Activated T-cell treated with anti-CD3 and anti-CD28 coated beads, Interleukin-2, amount 50 U/mL, for 4 hours (primary cell): ENCODE results near the gene CHURC1. TPM values are rescaled to one million over a fixed set of nuclear protein-coding genes. Genes with fewer than 3 reads are reported as not detected.

Experiments
- ATAC-seq, 2 donors: fragments of 200-7000 bp; cut with Tn5 transposase; one replicate each; pipeline ENCODE4 v1.10.0; 2021
- DNase-seq: peaks from one replicate; pipeline ENCODE4 v3.0.0-alpha.2; 2020
- H3K27me3 Mint-ChIP-seq: one replicate; pipeline ENCODE4 v1.8.0; 2021; ENCODE audit warnings: low read depth, mixed read lengths
- H3K36me3 Mint-ChIP-seq: one replicate; pipeline ENCODE4 v1.8.0; 2022; ENCODE audit warnings: mixed read lengths; ENCODE audit not compliant: insufficient read depth
- H3K4me1 Mint-ChIP-seq: one replicate; pipeline ENCODE4 v1.8.0; 2021; ENCODE audit warnings: low read depth, mixed read lengths
- H3K4me3 Mint-ChIP-seq: one replicate; pipeline ENCODE4 v1.8.0; 2021; ENCODE audit warnings: mild to moderate bottlenecking, moderate library complexity, mixed read lengths
- H3K9me3 Mint-ChIP-seq: one replicate; pipeline ENCODE4 v1.8.0; 2021; ENCODE audit warnings: mixed read lengths
- total RNA-seq, 3 donors: library from RNA; stranded (reverse); gene quantifications; one replicate each; pipeline ENCODE4 v1.2.1, GENCODE V29; 2021

Gene CHURC1
- total RNA-seq, 3 donors from 2014 or later, result 48.3 to 55.8 (median 49.3) TPM

DNA sequence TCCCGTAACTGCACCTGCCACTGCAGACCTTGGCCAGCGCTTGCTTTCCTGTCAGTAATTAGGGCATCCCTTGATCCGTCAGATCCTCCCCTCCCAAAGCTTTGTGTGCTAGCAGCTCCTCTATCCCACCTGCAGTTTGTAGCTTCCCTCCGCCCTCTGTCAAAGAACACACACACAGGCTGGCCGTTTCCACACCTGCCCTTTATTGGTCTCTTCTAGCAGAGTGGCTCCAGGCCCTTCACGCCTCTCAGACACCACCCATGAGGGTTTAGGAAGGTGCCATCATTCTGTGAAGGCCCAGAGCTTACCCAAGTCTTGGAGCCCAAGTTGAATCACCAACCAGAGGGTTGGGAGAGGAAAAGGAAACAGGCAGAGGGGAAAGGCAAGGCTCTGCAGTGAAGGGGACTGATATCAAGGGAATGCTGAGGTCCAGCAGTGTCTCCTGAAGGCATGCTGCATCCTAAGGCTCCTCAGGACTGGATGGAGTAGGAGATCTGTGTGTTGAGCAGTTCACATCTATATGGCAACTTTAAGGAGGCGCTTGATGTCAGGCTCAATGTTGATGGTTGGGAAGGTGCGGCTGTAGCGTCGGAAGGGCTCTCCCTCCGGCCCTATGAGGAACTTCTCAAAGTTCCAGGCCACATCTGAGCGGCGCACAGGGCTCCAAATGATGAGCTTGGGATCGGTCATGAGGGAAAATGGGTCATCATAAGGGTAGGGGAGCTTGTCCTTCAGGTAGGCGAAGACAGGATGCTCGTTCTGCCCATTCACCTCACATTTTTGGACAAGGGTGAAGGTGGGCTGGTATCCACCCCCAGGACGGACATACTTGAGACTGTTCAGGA lies 24.9 kb downstream of the CHURC1 start:
- no peaks in the 10 kb centered on the region for H3K9me3 Mint-ChIP-seq
- H3K4me3 Mint-ChIP-seq, result no peak overlapping the region
- ATAC-seq (no peak), DNase-seq (no peak)
- H3K4me1 Mint-ChIP-seq, result peaks cover 74% of the 10 kb centered on the region
- H3K36me3 Mint-ChIP-seq, result peaks cover 40% of the 10 kb centered on the region
- no peaks in the 10 kb centered on the region for H3K27me3 Mint-ChIP-seq

DNA sequence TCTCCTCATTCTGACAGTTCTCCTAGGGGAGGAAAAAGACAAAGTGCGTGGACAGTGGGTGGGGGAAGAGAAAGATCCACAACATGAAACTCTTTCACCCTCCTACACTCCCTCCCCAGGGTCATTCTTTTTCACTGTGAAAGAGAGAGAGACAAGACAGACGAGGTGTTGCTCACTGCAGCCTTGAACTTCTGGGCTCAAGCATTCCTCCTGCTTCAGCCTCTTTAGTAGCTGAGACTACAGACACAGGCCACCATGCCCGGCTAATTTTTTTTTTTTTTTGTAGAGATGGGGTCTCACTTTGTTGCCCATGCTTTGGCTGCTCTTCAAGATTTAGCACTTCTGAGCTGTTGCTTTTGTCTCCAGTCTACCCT lies 25.5 kb downstream of the CHURC1 start:
- Mint-ChIP-seq H3K9me3 (no peaks in the 10 kb centered on the region), H3K4me3 (no peak overlapping the region), H3K4me1 (peaks cover 69% of the 10 kb centered on the region), H3K27me3 (no peaks in the 10 kb centered on the region), H3K36me3 (peaks cover 36% of the 10 kb centered on the region)
- DNase-seq (no peak), ATAC-seq (no peak)

DNA sequence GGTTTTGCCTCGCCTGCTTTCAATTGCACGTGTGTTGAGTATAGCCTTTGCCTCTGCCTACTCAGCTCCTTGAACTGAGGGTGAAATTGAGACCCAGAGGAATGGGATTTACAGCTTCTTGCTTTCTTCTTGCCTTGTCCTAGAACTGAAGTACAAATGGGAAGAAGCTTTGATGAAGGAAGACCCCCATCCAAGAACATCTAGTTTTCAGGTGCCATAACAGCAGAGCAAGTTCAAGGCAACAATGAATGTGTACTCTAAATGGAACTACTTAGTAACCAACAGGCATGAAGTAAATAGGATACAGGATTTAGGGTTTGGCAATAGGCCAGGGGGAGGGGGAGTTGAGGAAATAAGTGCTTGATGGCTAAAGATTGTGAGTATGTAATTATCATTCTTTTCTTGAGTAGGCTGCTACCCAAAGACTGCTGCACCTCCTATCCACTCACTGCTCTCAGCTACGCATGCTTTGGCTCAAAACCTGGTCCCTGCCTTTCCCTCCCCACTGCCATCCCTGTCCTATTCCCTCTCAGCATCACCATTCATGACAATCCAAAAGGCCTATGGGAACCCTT lies 26.2 kb downstream of the CHURC1 start:
- DNase-seq (no peak), ATAC-seq (no peak)
- Mint-ChIP-seq H3K36me3 (peaks cover 40% of the 10 kb centered on the region), H3K4me3 (no peak overlapping the region), H3K9me3 (no peaks in the 10 kb centered on the region), H3K4me1 (peaks cover 69% of the 10 kb centered on the region), H3K27me3 (no peaks in the 10 kb centered on the region)

DNA sequence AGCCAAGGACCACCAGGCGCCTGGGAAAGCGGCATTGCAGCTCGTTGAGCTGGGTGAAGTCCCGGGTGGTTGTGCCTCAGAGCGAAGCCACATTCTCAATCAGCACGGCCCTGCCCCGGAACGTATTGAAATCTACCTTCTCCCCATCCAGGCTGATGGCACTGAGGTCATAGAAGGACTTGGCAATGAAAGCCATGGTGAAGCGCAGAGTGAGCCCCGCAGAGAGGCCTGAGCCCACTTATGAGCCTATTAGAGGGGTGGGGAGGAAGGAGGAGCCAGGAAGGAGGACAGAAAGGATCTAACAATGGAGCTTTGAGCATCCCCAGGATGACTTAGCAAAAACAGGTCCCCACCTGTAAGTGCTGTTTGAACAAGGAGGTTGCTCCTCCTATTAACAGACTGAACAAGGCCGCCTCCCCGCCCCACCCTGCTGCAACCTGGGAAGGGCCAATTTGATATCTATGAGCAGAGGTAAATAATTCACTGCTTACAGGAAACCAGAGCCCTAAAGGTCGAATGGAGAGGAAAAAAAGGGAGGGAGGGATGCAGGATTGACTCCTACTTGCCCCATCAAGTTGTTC lies 28.4 kb downstream of the CHURC1 start, which contains the start of gene GPX2:
Gene GPX2, minus strand, starts transcription at position 215 of the 581 bp plus-strand sequence. Its CDS starts 19 bp downstream, at position 196.
- Mint-ChIP-seq H3K36me3 (peaks cover 37% of the 10 kb centered on the region), H3K4me3 (no peak within 1 kb of the TSS), H3K27me3 (no peaks in the 10 kb centered on the region), H3K4me1 (peaks cover 51% of the 10 kb centered on the region), H3K9me3 (no peaks in the 10 kb centered on the region)
- DNase-seq (no peak), ATAC-seq (no peak)

DNA sequence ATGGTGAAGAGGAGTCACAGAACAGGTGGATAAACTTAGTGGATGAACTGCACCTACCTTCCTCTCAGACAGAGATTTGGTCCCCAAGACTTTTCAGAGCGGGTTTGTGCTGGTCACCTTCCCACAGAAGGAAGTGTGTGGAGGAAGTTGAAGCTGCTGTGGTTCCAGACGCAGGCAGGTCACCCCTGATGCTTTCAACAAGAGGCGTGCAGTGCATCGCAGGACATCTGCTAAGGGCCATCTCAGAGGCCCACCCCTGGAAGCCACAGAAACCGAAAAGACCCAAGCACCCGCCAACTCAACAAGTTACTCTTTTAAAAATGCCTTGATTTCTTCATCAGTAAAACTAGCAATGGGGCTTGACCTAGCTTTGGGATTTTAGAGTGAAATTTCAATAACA lies 29.3 kb downstream of the CHURC1 start:
- H3K27me3 Mint-ChIP-seq, result no peaks in the 10 kb centered on the region
- no peak overlapping the region for H3K4me3 Mint-ChIP-seq
- no peak for DNase-seq
- H3K9me3 Mint-ChIP-seq, result no peaks in the 10 kb centered on the region
- ATAC-seq, result no peak
- peaks cover 45% of the 10 kb centered on the region for H3K4me1 Mint-ChIP-seq
- H3K36me3 Mint-ChIP-seq, result peaks cover 32% of the 10 kb centered on the region

DNA sequence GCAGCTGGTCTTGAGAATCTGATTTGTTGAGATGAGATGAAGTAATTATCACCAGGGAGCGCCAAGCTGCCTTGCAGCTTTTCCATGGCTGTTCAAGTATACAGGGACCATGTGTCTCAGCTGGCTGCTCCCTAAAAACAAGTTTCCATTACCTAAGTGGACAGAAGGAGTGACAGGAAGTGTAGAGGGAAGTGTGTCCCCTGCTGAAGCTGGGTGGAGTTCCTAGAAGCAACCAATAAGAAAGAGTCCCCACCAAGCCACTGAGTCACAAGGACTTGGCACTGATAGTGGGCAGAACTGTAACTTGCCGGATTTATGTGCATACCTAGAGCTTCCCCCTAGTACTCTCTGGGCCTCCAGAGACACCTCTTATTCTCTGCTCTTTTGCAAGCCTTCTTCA lies 29.8 kb downstream of the CHURC1 start:
- peaks cover 27% of the 10 kb centered on the region for H3K36me3 Mint-ChIP-seq
- no peaks in the 10 kb centered on the region for H3K27me3 Mint-ChIP-seq
- no peak for DNase-seq
- no peak for ATAC-seq
- no peak overlapping the region for H3K4me3 Mint-ChIP-seq
- no peaks in the 10 kb centered on the region for H3K9me3 Mint-ChIP-seq
- H3K4me1 Mint-ChIP-seq, result peaks cover 41% of the 10 kb centered on the region

DNA sequence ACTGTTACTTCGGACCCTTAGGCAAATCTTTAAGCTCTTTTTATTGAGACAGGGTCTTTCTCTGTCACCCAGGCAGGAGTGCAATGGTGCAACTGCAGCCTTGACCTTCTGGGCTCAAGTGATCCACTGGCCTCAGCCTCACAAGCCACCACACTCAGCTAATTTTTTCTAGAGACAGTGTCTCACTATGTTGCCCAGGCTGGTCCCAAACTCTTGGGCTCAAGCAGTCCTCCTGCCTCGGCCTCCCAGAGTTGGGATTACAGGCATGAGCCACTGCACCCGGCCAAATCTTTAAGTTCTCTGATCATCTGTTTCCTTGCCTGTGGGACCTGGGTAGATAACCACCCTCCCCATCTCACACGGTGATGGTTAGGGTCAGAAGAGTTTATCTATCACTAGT lies 30.6 kb downstream of the CHURC1 start:
- no peak overlapping the region for H3K4me3 Mint-ChIP-seq
- no peak for ATAC-seq
- peaks cover 22% of the 10 kb centered on the region for H3K36me3 Mint-ChIP-seq

DNA sequence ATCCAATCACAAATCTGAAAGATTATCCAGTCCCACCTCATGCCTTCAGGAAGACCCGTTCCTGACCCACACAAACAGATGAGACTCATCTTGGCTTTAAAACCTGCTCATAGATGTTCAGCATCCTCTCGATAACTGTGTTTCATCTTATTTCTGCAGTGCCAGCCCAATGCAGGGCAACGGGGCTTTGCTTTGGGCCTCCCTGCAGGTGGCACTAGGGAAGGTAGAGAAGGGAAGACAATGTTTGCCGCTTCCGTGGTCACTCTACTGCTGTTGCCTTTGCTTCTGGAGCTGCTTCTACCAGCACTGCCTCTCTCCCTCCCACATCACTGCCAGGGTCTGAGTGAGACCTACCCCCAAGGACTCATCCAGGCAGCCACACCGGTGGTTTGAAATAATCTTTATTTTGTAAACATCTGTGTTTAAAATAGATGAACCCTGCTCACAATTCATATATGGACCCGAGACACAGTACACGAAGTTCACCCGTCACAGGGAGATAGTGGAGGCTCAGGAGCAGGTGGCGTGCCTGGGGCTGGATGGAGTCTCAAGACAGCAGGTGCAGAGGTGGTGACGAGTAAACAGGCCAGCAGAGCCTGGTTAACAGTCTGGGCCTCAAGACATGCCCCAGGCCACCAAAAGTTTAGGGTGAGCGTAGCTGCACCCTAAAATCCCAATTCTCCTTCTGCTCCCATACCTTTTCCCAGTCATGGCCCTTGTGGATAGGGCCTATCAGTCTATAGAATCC lies 31.4 kb downstream of the CHURC1 start:
- ATAC-seq (no peak), DNase-seq (no peak)
- H3K4me1 Mint-ChIP-seq, result peaks cover 29% of the 10 kb centered on the region
- peaks cover 17% of the 10 kb centered on the region for H3K36me3 Mint-ChIP-seq
- no peaks in the 10 kb centered on the region for H3K9me3 Mint-ChIP-seq
- H3K27me3 Mint-ChIP-seq, result no peaks in the 10 kb centered on the region
- H3K4me3 Mint-ChIP-seq, result no peak overlapping the region

More for the DNA sequence above, 30.6 kb downstream of the CHURC1 start:
- Mint-ChIP-seq H3K27me3 (no peaks in the 10 kb centered on the region), H3K4me1 (peaks cover 34% of the 10 kb centered on the region), H3K9me3 (no peaks in the 10 kb centered on the region)
- no peak for DNase-seq

DNA sequence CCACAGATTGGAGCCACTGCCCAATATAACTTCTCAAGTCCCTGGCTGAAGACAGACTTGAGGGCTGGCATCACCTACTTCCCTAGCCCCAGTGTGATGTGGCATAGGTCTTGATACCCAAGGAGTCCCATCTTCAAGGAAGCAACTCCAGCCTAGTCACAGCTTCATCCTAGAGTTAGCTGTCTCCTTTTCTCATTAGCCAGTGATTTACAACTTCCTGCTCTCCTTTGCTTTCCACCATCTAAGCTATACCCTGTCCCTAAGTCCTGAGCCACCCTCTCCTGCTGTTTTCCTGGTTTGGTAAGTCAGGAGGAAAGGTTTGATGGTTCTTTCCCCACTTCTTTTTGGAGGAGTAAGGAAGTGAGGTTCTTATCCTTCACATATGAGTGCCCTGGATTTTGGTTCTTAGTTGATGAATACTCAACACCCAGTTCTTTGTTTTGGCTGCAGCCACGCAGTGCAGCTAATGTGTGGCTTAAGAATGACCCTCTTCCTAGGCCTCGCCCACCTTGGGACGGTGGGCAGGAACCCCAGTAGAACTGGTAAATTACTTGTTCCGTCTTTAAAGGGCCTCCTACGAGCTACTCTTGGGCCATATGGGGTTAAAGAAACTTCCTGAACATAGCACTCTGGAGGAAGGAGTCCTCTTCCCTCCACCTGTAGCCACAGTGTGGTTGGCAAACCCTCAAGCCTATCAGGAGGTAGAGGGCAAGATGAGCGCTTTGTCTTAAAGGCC lies 32.2 kb downstream of the CHURC1 start:
- Mint-ChIP-seq H3K4me1 (peaks cover 25% of the 10 kb centered on the region), H3K4me3 (no peak overlapping the region), H3K27me3 (no peaks in the 10 kb centered on the region), H3K36me3 (peaks cover 21% of the 10 kb centered on the region), H3K9me3 (no peaks in the 10 kb centered on the region)
- DNase-seq (no peak), ATAC-seq (no peak)

DNA sequence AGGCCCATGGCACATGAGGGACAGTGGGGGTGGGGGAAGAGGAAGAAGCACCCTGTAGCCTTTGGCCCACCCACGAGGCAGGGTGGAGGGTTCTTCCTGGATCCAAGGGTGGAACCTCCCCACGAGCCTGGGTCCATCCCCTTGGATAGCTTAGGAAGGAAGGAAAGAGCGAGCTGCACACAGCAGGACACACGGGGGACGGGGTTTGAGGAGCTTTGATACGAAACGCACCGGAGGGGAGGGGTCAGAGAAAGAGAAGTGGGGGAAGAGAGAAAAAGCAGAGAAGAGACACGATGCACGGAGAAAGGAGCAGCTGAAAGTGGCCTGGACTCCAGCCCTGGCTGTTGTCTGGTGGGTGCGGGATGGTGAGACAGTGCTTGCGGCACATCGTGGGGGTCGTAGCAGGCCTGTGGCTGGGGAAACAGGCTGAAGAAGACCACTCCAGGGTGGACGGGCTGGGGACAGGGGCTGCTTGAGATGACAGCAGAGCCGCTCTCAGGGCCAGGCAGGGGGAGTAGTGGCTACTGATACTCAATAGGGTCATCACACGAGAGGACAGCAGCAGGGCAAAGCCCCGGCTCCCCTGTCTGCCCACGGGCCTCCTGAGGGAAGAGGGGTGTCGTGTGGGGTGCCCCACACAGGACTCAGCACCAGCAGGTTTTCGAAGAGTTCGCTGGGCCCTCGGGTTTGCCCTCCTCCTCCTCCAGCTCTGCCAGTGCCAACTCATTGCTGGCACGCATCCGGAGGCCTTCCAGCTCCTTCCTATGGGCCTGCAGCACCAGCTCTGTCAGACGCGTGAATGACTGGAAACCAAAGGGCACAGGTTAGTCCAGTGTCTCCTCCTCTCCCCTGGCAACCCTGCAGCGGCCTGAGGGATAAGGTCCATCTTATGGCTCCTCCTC lies 33.7 kb downstream of the CHURC1 start:
- DNase-seq (no peak), ATAC-seq (no peak)
- H3K9me3 Mint-ChIP-seq, result no peaks in the 10 kb centered on the region
- no peak overlapping the region for H3K4me3 Mint-ChIP-seq
- H3K4me1 Mint-ChIP-seq, result peaks cover 23% of the 10 kb centered on the region
- peaks cover 20% of the 10 kb centered on the region for H3K36me3 Mint-ChIP-seq
- no peaks in the 10 kb centered on the region for H3K27me3 Mint-ChIP-seq

DNA sequence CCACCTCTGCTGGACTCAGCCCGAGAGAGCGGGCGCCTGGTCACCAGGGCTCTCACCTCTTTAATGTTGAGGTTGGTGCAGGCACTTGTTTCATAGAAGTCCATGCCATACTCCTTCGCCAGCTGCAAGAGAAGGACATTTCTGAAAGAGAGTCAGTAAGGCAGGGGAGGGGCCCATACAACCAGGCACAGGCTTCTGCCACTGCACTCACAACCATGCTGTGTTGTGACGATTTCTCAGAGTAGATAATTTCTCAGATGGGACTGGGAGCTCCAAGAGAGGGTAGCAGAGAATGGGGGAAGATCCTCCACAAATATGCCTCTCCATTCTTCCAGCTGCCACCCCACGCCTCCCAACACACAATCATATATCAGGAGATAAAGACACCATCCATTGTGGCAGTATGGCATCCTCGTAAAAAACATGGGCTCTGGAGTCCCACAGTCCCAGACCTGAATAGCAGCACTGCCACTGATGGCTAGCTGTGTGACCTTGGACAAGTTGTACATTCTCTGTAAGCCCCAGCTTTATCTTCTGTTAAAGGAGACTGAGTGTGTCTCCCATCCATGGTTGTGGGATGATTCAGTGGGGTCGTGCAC lies 34.5 kb downstream of the CHURC1 start:
- ATAC-seq (no peak), DNase-seq (no peak)
- Mint-ChIP-seq H3K36me3 (peaks cover 20% of the 10 kb centered on the region), H3K27me3 (no peaks in the 10 kb centered on the region), H3K4me3 (no peak overlapping the region), H3K9me3 (no peaks in the 10 kb centered on the region), H3K4me1 (peaks cover 16% of the 10 kb centered on the region)

DNA sequence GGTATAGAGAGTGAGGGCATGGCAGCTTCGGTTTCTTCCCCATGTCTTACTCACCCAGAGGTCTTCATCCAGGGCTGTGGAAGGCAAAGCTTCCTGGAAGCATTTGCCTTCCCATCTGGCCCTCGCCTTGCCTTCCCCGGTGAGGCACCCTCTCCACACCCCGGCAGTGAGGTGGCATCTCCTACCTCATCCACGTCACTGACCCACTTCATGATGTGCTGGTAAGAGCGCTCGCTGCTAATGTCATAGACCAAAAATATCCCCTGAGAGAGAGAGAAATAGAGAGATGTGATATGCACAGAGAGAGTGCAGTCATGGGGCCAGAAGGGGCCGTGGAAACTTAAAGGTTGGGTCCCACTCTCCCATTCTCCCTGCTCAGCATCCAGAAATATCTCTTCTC lies 36.6 kb downstream of the CHURC1 start:
- peaks cover 9% of the 10 kb centered on the region for H3K36me3 Mint-ChIP-seq
- ATAC-seq, result no peak
- H3K27me3 Mint-ChIP-seq, result no peaks in the 10 kb centered on the region

DNA sequence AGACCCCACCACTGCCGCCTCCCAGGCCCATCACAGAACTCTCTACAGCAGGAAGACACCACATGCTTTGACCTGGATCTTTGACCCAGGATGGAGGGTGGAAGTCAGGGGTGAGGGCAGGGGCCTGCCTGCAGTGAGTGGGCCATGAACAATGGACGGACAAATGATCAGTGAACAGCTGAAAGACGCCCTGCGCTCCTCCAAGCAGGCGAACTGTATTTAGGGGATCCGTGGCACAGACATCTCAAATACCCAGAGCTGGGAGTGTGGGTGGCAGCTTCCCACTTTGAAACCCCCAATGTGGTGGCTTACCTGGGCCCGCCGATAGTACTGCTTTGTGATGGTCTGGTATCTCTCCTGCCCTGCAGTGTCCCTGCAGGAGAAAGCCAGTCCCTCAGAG lies 37.0 kb downstream of the CHURC1 start:
- no peak for DNase-seq
- Mint-ChIP-seq H3K9me3 (no peaks in the 10 kb centered on the region), H3K4me1 (peaks cover 6% of the 10 kb centered on the region), H3K36me3 (peaks cover 9% of the 10 kb centered on the region), H3K4me3 (no peak overlapping the region), H3K27me3 (no peaks in the 10 kb centered on the region)
- ATAC-seq, result no peak

More for the DNA sequence above, 36.6 kb downstream of the CHURC1 start:
- H3K9me3 Mint-ChIP-seq, result no peaks in the 10 kb centered on the region
- H3K4me1 Mint-ChIP-seq, result peaks cover 6% of the 10 kb centered on the region
- no peak overlapping the region for H3K4me3 Mint-ChIP-seq
- DNase-seq, result no peak
